Erythroblast (primary cell): Measurements from ENCODE around the gene RTF1.

Experiments
- DNase-seq, 2 experiments: peaks; one replicate each; lab custom pipeline; 2025; lab: John Stamatoyannopoulos, UW
- GATA1 ChIP-seq: IDR thresholded peaks from 2 replicates; pipeline ENCODE4 v1.6.1; 2011; ENCODE audit warnings: low read depth, mild to moderate bottlenecking, control low read depth, low read length, moderate library complexity
- POLR2A ChIP-seq: IDR thresholded peaks from 2 replicates; pipeline ENCODE4 v1.6.1; 2011; ENCODE audit warnings: mild to moderate bottlenecking, low read length

Gene RTF1

DNA sequence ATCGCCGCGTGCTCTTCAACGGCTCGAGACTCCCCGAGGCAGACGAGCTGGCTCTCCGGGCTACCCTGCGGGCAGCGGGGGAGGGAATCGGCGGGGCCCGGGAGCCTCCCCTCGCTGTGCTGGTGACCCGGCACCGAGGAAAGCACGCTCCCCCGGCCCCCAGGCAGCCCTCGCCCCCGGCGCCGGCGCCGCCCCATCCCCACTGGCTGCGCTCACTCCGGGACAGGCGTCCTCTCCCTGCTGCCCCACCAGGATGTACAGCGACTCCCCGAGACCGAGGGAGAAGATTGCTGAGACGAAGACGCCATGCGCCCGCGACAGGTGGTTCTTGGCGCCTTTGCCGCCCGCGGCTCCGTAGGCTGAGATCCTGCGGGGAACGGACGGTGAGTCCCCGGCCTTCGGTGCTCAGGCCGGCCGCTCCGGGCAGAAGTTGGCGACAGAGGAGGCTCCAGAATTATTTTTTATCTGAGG, 95.0 kb downstream of the RTF1 start:
- DNase-seq = no peak
- TF ChIP-seq POLR2A = no peak
- no peak for TF ChIP-seq GATA1

GRCh38 chr15:41512512-41512939, 95.6 kb downstream of the RTF1 start:
- DNase-seq = no peak
- no peak for TF ChIP-seq GATA1
- no peak for TF ChIP-seq POLR2A

- peak; percentile 33 to 36 for DNase-seq
Measured at GRCh38 chr15:41512940-41513505, 96.1 kb downstream of the RTF1 start.

DNA sequence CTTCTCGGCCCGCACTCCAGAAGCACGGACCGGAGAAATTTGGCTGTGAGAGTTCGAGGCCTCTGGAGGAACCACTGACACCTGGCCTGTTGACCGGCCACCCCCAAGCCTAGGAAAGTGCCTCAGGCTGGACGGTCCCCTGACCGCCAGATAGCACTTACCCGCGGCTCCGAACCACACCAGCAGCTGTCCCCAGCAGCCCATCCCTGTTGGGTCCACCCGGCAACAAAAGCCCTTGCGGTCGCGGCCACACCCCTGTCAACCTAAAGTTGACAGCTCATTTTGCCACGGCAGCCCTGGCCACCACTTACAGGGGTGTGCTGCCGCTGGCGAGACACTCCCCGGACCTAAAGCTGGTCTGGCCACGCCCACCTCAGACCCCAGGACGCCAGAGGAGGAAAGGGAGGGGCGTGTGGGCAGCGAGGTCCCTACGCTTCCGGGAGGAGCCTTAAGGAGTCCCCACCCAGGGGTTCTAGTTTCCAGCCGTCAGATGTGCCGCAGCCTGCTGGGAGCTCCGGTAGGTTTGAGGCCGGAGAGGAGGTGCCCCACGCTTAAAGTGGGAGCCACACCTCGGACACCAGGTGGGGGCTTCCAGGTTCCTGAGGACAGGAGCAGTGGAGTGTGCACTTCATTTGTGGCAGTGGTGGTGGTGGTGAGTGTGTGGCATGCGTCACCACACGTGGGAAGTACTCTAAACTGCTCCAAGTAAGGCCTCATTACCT, 96.8 kb downstream of the RTF1 start, which contains the start of gene LTK:
Gene LTK (minus strand): TSS at position 322 of the 722 bp plus-strand sequence. CDS start 118 bp downstream, at position 204.
- peak; percentile 27 to 46 for DNase-seq
- TF ChIP-seq GATA1 (no peak), POLR2A (no peak)

More at GRCh38 chr15:41512940-41513505, 96.1 kb downstream of the RTF1 start:
- no peak for TF ChIP-seq GATA1
- TF ChIP-seq POLR2A = no peak

GRCh38 chr15:41517895-41518449, 101.1 kb downstream of the RTF1 start:
- no peak for DNase-seq
- no peak for TF ChIP-seq POLR2A
- TF ChIP-seq GATA1 = no peak

DNA sequence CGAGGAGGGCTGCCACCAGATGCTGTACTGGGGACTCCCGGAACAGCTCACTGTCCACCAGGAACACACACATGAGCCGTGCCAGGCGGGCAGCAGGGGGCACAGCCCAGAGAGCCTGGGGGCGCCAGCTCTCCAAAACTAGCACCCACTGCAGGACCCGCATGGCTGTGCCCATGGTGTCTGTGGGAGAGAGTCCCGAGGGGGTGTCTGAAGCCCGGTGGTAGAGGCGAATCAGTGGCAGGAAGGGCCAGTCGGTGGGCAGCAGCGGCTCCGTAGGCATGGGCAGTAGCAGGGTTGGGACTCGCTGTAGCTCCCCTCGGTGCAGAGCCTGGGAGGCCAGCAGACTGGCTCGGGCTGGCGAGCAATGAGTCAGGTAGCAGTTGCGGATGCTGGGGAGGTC, 103.7 kb downstream of the RTF1 start:
- no peak for DNase-seq

GRCh38 chr15:41521614-41522013, 104.7 kb downstream of the RTF1 start:
- no peak for DNase-seq
- no peak for TF ChIP-seq GATA1
- no peak for TF ChIP-seq POLR2A

More for the DNA sequence above, 103.7 kb downstream of the RTF1 start:
- TF ChIP-seq POLR2A (no peak), GATA1 (no peak)

DNA sequence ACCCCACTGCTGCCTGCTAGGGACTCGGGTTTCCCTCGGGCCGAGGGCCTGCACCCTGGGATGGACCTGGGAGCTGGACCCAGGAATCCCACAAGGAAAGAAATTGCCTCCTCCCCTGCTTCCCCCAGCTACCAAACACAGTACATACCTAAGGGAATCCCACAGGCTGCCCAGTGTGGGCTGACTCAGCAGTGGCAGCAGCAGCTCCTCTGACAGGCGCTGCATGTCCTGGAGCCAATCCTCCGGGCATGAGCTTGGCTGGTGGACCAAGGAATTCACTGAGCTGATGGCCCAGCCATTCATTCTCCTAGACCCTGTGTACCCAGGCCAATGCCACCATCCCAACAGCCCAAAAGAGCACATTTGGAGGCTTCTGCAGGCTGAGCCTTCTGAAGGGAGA, 106.2 kb downstream of the RTF1 start:
- no peak for TF ChIP-seq POLR2A
- TF ChIP-seq GATA1 = no peak
- no peak for DNase-seq

DNA sequence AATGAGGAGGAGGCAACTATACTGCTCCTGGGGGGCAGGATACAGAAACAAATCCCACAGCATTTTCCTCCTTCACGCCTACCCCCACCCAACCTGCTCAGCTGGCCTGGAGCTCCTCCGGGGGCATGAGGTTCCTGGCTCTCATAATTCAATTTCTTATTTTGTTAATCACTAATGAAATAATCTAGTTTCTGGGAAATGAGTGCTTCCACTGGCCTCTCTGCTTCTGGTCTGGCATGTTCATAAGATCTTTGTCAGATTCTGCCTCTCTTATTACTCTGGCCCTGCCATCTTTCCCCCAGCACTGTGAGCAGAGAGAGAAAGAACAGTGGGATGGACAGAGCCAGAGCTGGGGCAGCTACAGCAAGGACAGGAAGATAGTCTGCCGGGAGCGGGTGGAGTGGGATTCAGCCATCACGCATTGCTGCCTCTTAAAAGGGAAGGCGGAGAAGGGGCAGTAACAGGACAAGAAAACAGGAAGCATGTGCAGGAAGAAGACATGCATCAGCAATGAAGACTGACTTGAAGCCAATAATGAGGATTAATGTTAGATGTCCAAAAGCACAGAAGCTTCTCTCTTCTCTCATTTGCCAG, 113.6 kb downstream of the RTF1 start:
- TF ChIP-seq GATA1 (no peak), POLR2A (no peak)
- DNase-seq = no peak
